Endodermal cell (in vitro differentiated cells): ENCODE data around the gene CACNA1D. TPM values are rescaled to one million over a fixed set of nuclear protein-coding genes. Genes with fewer than 3 reads are reported as not detected.

Experiments
- DNase-seq: peaks from one replicate; pipeline ENCODE4 v3.0.0-alpha.2; 2017
- H3K27ac ChIP-seq: 2 replicates; pipeline ENCODE4 v1.5.1; 2013; ENCODE audit warnings: mild to moderate bottlenecking, low read depth, low read length, moderate library complexity
- H3K27me3 ChIP-seq: 2 replicates; pipeline ENCODE4 v1.6.1; 2013; ENCODE audit warnings: mild to moderate bottlenecking, low read length, moderate library complexity; ENCODE audit not compliant: insufficient read depth, control insufficient read depth, poor library complexity, severe bottlenecking
- H3K36me3 ChIP-seq: 2 replicates; pipeline ENCODE4 v1.7.0; 2013; ENCODE audit warnings: mild to moderate bottlenecking, low read length, moderate library complexity; ENCODE audit not compliant: control insufficient read depth, insufficient read depth
- H3K4me1 ChIP-seq: one replicate; pipeline ENCODE4 v1.7.0; 2013; ENCODE audit warnings: low read length; ENCODE audit not compliant: control insufficient read depth, insufficient read depth
- H3K4me3 ChIP-seq: 2 replicates; pipeline ENCODE4 v1.5.1; 2013; ENCODE audit warnings: mild to moderate bottlenecking, low read length, moderate library complexity
- H3K9ac ChIP-seq: 2 replicates; pipeline ENCODE4 v1.6.1; 2013; ENCODE audit warnings: mild to moderate bottlenecking, low read length, moderate library complexity; ENCODE audit not compliant: poor library complexity, severe bottlenecking; ENCODE audit errors: extremely low read depth
- H3K9me3 ChIP-seq: 2 replicates; pipeline ENCODE4 v1.6.1; 2013; ENCODE audit warnings: mild to moderate bottlenecking, low read length, moderate library complexity; ENCODE audit not compliant: control insufficient read depth
- H3K27ac Mint-ChIP-seq: 2 replicates; pipeline ENCODE4 v1.8.0; 2020; ENCODE audit warnings: mixed read lengths
- H3K27me3 Mint-ChIP-seq: 2 replicates; pipeline ENCODE4 v1.8.0; 2021; ENCODE audit warnings: mild to moderate bottlenecking, mixed read lengths; ENCODE audit not compliant: insufficient read depth
- H3K36me3 Mint-ChIP-seq: 2 replicates; pipeline ENCODE4 v1.8.0; 2020; ENCODE audit warnings: low read depth, mixed read lengths
- H3K4me1 Mint-ChIP-seq: 2 replicates; pipeline ENCODE4 v1.8.0; 2020; ENCODE audit warnings: mixed read lengths
- H3K4me3 Mint-ChIP-seq: 2 replicates; pipeline ENCODE4 v1.8.0; 2020; ENCODE audit warnings: mild to moderate bottlenecking, moderate library complexity, mixed read lengths
- H3K9me3 Mint-ChIP-seq: 2 replicates; pipeline ENCODE4 v1.8.0; 2020; ENCODE audit warnings: mild to moderate bottlenecking, mixed read lengths
- WGBS, 2 experiments: methylation state at CpG; one replicate each; pipeline versions ENCODE4 v1.1.5 to v1.1.7; 2013; ENCODE audit warnings: missing lambda C conversion rate in 2 of 2, mixed read lengths in 1 of 2; ENCODE audit not compliant: insufficient coverage in 1 of 2, insufficient read length in 1 of 2; 5-methylcytosine and 5-hydroxymethylcytosine counted together
- total RNA-seq, 2 donors: library from RNA; stranded (reverse); fragmentation: NEBNext Ultra II Directional in 1 of 2; extraction: Animal tissue kit (Norgen Biotek cat#: 25700) in 1 of 2; gene quantifications; 2 replicates in 1 of 2; 3 replicates in 1 of 2; pipeline ENCODE4 v1.2.1, GENCODE V29; 2021
- TF ChIP-seq, protein P1 (sequence below): fragments of 200-600 bp; sonication (generic); conservative IDR thresholded peaks from 2 replicates; pipeline ENCODE4 v1.5.0; 2021; ENCODE audit warnings: antibody characterized with exemption, mild to moderate bottlenecking

CACNA1D gene
- total RNA-seq, 2 donors from 2014 or later, result 2.2 to 3.8 TPM

GRCh38 chr3:53628536-53629401 is 134.4 kb downstream of the CACNA1D start:
- Histone ChIP-seq H3K9me3 (no peaks in the 10 kb centered on the region), H3K4me3 (no peak overlapping the region), H3K27me3 (no peaks in the 10 kb centered on the region), H3K4me1 (no peaks in the 10 kb centered on the region), H3K27ac (peak overlapping the region; percentile 78), H3K36me3 (no peaks in the 10 kb centered on the region), H3K9ac (no peak overlapping the region)
- DNase-seq, result no peak
- 89 to 91% methylated on average over 10 of the region's 10 CpGs for WGBS, 2 experiments
- no peak overlapping the region for H3K4me3 Mint-ChIP-seq
- no peaks in the 10 kb centered on the region for H3K4me1 Mint-ChIP-seq
- peaks cover 4% of the 10 kb centered on the region for H3K27me3 Mint-ChIP-seq
- H3K27ac Mint-ChIP-seq, result no peak overlapping the region
- peaks cover 2% of the 10 kb centered on the region for H3K9me3 Mint-ChIP-seq
- H3K36me3 Mint-ChIP-seq, result no peaks in the 10 kb centered on the region
- TF ChIP-seq, protein P1, sequence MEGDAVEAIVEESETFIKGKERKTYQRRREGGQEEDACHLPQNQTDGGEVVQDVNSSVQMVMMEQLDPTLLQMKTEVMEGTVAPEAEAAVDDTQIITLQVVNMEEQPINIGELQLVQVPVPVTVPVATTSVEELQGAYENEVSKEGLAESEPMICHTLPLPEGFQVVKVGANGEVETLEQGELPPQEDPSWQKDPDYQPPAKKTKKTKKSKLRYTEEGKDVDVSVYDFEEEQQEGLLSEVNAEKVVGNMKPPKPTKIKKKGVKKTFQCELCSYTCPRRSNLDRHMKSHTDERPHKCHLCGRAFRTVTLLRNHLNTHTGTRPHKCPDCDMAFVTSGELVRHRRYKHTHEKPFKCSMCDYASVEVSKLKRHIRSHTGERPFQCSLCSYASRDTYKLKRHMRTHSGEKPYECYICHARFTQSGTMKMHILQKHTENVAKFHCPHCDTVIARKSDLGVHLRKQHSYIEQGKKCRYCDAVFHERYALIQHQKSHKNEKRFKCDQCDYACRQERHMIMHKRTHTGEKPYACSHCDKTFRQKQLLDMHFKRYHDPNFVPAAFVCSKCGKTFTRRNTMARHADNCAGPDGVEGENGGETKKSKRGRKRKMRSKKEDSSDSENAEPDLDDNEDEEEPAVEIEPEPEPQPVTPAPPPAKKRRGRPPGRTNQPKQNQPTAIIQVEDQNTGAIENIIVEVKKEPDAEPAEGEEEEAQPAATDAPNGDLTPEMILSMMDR, result no peak

DNA sequence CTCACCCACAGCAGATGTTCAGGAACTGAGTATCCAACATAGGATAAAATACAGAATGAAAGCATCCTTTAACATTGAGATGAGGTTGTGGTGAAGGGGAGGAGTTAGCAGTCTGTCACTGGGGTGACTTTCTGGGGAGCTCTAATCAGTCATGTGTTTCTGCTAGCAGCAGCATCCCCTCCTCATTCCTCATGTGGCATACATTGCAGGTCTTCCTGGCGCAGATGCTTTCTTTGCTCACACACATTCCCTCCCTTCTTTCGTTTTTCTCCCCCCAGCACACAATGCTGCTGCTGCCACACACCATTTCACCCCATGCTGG is 135.0 kb downstream of the CACNA1D start:
- no peak overlapping the region for H3K9ac ChIP-seq
- H3K27ac ChIP-seq, result no peak overlapping the region
- H3K4me1 ChIP-seq, result no peaks in the 10 kb centered on the region
- no peak for DNase-seq
- H3K27me3 ChIP-seq, result no peaks in the 10 kb centered on the region
- peaks cover 2% of the 10 kb centered on the region for H3K9me3 Mint-ChIP-seq
- H3K36me3 ChIP-seq, result no peaks in the 10 kb centered on the region
- 84% methylated on average over 2 of the region's 2 CpGs; no CpG with 5 or more reads in 1 of the 2 experiments for WGBS, 2 experiments
- no peaks in the 10 kb centered on the region for H3K4me1 Mint-ChIP-seq
- H3K9me3 ChIP-seq, result no peaks in the 10 kb centered on the region
- no peaks in the 10 kb centered on the region for H3K36me3 Mint-ChIP-seq
- no peak overlapping the region for H3K4me3 ChIP-seq
- peaks cover 4% of the 10 kb centered on the region for H3K27me3 Mint-ChIP-seq
- H3K4me3 Mint-ChIP-seq, result no peak overlapping the region
- TF ChIP-seq, protein P1, result no peak
- H3K27ac Mint-ChIP-seq, result no peak overlapping the region

DNA sequence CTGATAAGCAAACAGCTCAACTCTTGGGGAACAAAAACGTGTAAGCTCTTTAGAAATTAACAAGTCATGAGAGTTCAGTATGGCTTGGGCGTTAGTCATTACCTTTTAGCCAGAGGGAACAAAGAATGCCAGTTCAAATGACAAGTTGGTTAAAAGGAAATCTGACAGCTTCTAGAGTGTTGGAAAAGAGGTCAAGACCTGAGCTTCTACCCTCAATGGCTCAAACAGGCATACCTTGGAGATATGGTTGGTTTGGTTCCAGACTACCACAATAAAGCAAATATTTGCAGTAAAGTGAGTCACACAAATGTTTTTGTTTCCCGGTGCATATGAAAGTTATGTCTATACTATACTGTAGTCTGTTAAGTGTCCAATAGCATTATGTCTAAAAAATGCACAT is 136.1 kb downstream of the CACNA1D start:
- Histone ChIP-seq H3K27me3 (no peaks in the 10 kb centered on the region), H3K4me3 (no peak overlapping the region), H3K36me3 (no peaks in the 10 kb centered on the region), H3K9ac (no peak overlapping the region), H3K9me3 (no peaks in the 10 kb centered on the region), H3K27ac (no peak overlapping the region), H3K4me1 (no peaks in the 10 kb centered on the region)
- no peak overlapping the region for H3K4me3 Mint-ChIP-seq
- H3K27me3 Mint-ChIP-seq, result peaks cover 4% of the 10 kb centered on the region
- H3K27ac Mint-ChIP-seq, result no peak overlapping the region
- no peaks in the 10 kb centered on the region for H3K4me1 Mint-ChIP-seq
- H3K36me3 Mint-ChIP-seq, result no peaks in the 10 kb centered on the region
- peaks cover 2% of the 10 kb centered on the region for H3K9me3 Mint-ChIP-seq
- TF ChIP-seq, protein P1, result no peak
- no peak for DNase-seq
- 80 to 82% methylated on average over 2 of the region's 3 CpGs for WGBS, 2 experiments
